NAMALWA (cell line): ENCODE measurements around the gene DENND1A.
"Not testable (repeated sequence)": the region's sequence is repeated elsewhere in the genome, so short reads cannot be mapped to it uniquely, and the experiment has no call there.

Experiments used
- DNase-seq: peaks from one replicate; pipeline ENCODE4 v3.0.0-alpha.2; 2015; ENCODE audit warnings: low spot score

The DENND1A gene

DNA sequence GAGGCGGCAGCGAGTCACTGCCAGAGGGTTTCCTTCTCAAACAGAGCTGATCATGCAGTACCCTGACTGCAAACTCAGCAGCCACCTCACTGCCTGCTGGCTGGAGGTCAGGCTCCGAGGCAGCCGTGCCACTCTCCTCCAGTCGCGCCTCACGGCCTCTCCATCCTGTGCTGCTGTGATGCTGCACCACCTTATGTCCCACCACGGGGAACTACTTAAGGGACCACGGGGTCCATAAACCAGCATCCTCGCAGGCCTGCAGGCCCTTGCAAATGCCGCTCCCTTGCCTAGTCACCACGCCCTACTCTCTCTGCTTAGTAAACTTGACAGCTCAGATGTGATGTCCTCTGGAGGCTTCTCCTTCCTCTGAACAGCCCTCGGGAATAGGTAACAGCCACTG, 474.7 kb downstream of the DENND1A start:
- DNase-seq, result no peak

GRCh38 chr9:123454361-123454760, 475.6 kb downstream of the DENND1A start:
- DNase-seq, result no peak

DNA sequence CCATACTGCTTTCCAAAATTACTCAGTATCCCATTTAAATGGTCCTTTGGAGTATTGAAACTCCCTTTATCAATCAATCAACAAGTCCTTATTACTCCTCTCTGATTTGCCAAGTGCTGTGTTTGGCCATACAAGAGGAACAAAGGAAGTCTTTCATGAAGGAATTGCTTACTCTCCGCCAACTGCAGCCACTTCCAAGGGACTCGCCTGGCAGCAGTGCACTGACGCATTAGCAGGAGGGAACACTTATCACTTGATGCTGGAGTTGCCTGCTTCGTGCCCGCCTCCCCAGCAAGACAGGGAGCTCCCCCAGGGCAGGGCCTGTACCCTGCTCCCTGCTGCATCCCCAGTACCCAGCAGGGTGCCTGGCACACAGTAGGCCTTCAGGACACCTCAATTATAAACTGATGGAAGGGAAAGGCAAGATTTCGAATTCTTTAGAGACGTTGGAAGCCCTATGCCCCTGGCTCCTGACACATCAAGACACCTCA, 476.1 kb downstream of the DENND1A start:
- no peak for DNase-seq

DNA sequence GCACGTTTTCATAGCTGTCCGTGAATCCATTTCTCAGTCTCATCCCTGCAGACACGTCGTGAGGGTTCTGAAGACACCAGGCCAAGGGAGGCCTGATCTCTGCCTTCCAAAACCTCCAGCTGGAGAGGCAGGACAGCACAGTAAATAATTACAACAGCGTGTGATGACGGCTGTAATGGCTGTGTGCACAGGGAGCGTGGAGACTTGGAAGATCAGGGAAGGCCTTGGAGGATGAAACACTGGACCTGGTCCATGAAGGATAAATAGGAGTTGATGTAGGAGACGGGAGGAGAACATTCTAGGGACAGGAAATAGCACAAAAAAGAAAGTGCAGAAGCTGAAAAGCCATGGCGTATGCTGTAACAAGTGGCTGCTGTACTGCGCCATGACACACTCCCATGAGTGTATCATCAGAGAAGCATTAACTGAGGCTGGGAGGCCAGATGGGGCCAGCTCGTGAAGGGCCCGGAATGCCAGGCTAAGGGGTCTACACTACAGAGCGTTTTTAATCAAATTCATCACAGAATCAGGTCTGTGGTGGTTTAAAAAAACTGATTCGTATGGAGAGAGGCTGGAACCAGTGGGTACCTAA, 476.8 kb downstream of the DENND1A start:
- DNase-seq, result no peak

DNA sequence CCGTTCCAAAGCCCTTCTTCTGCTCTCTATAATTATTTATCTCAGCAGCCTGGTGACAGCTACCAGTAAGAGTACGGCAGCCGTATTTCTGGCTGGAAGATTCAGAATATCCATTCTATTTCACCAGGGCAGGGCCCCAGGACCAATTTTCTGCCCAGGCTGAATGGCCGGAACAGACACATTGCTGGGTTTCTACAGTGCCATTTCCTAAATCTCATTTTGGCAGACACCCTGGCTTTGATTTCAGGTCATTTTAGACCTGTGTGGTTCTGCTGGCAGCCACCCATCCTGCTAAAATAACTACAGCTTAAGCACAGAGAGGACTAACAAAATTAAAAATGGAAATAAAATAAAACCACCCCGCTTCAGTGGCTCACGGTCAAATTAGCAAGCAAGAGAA, 478.9 kb downstream of the DENND1A start:
- DNase-seq, result no peak

GRCh38 chr9:123450098-123450770, 479.7 kb downstream of the DENND1A start:
- no peak for DNase-seq

DNA sequence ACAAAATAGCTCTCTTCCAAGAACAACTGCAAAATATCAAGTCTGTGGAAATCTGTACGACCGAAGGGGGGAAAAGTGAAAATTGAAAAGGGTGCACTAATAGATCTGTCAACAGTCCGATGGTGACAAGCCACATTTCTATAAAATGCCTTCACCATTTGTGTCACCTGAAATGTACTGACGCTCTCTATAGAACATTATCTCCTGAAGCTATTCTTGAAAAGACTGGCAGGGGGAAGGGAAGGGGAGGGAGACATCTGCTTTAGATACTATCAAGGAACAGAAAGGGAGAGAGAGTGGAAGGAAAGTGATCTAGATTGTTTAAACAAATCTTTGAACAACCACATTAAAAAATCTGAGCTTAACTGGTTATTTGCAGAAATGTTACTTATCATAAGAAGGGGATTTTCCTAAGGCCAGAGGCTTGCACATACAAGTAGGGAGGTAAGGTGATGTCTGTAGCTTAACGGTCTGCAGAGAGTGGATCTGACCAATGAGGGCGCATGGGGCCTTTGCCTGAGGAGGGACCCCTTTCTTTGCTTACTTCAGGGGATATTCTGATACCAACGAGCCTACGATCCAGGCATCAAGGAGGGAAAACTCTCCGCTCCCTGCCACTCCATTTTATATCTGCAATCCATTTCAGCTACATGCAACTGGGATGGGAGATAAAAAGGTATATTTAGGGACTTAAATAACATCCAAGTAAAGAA, 481.8 kb downstream of the DENND1A start:
- no peak for DNase-seq

- DNase-seq, result no peak
Observed at GRCh38 chr9:123445981-123446610, 483.8 kb downstream of the DENND1A start.

DNA sequence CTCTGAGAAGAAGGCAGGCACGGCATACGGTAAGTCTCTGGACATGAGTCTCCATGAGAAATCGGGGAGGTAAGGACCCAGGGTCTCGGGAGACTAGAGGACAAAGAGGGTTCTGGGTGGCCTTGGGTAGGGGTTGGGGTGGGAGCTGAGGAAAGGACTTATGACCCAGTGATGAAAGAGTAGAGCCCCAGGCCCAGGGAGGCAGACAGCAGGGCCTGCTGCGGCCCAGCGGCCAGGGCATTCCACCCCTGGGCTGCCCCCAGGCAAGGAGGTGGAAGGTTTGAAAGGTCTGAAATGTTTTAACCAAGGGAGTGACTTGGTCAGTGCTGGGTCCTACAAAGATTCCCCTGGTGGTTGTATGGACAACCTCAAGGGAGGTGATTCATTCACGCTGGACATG, 484.8 kb downstream of the DENND1A start:
- DNase-seq, result no peak

DNA sequence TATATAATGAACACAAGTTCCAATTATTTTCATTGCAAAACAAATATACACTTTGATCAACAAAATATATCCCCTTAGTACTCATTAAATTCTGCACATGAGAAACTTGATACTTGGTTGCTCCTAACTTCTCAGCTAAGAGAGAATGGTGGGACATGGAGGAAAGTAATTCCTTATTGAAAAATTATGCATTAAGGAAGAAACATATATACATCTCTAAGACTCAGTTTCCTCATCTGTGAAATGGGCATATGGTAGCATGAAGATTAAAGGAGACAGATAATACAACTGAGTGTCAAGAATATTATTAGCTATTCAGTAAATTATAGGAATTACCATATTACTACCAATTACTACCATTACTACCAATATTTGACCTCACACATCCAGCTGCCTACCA, 488.2 kb downstream of the DENND1A start:
- no peak for DNase-seq

GRCh38 chr9:123440256-123440655, 489.7 kb downstream of the DENND1A start:
- no peak for DNase-seq

DNA sequence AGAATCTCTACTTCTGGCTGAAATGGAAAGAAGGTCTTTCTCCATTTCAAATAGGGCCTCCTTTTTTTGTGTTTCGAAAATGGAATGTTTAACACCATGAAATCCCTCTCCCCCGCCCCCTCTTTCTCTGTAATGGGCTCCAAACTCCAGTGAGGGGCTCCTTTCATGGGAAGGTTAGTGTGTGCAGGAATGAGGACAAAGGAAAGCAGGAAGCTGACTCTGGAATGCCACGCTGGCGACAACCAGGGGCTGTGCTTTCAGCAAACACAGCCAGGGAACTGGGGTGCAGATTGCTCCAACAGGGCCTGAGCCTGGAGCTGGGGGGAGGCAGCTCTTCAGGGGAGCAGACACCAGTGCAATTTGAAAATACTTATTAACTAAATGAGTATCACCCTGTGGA, 491.1 kb downstream of the DENND1A start:
- no peak for DNase-seq

DNA sequence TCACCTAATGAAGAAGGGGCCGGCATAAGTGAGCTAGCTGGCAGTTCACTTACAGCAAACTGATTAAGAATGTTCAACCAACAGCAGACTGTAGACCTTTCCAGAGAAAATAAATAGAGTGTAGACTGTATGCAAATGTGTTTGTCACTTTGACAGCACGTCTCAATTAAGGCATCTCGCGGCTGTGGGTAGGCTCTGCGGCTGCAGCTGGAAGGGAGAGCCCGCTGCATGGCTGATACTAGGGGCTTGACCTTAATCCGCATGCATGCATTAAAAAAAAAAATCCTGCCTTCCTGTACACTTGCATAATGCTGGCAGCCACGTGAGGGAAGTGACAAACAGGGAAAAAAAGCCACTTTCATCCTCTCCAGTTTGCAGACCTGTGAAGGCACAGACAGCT, 491.6 kb downstream of the DENND1A start:
- no peak for DNase-seq

DNA sequence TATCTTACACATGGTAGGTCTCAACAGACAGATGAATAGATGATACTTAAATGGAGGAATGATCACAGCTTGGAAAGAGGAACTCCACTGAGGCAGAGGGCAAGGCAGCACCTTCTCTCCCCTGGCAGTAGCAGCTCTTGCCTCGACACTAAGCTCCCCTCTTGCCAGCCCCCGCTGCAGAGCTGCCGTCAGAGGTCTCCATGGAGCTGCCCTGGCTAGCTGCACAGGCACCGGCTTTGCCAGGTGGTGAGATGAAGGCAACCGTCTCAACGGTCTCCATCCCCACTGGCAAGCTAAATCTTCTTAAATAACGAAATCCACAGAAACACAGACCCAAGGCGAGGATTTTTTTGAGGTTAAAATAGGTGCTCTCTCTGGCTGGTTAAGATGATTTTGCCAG, 492.7 kb downstream of the DENND1A start:
- DNase-seq, result no peak

DNA sequence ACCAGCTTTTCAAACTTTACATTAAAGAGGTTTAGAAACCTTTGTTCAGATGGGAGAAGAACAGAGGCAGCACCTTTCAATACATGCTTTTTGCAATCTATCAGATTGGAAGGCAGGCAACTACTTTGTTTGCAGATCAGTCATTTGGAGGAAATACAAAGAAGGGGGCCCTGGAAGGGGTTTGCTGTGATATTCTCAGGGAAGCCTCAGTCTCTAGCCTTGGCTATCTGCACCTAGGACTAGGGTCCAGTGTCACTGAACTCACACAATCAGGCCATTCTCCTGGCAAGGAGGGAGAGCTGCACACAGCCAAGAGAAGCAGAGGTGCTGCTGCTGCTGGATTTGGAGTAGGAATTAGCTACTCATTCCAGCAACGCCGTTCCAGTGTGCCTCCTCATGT, 494.5 kb downstream of the DENND1A start:
- DNase-seq, result no peak

DNA sequence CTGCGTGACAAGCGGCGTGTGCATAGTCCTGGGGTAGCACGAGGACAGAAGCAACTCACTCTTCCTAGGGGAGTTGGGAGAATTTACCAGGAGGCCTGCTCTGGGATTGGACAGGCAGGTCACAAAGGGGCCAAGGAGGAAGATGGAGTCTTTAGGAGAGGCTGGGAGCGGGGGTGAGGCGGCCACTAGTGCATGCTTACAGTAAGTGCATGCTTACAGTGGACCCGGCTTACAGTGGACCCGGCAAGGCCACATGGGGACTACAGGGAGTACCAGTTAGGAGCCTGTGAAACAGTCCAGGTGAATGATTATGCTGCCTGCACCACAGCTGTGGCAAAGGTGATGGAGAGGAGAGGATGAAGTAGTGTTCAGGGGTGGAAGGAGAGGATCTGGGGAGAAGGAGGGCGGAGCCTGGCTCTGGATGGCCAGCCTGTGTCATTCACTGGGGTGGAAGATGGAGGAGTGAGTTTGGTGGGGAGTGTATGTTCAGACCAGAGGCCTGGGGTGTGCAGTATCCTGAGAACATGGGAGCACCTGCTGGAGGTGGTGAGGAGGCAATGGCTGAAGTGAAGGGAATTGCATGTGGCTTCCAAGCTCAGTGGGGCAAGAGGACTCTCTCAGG, 495.2 kb downstream of the DENND1A start:
- no peak for DNase-seq

- no peak for DNase-seq
Observed at GRCh38 chr9:123432331-123433236, 497.3 kb downstream of the DENND1A start.

DNA sequence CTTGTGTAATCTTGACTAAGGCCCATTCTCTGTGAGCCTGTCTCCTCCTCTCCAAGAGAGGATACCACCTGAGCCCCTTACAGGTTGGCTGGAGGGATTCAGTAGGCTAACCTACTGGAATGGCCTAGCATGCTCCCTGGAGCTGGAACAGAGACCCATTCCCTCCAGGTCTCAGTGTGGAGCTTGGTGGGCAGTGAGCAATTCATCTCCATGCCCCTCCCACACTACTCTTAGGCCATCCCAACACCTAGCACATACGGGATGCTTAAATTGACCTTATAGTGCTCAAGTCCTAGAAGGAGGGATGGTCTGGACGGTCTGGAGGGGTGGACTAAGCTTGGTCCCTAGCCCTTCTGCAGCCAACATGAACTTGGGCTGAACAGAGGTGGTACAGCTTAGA, 498.3 kb downstream of the DENND1A start:
- DNase-seq, result no peak

- DNase-seq, result not testable (repeated sequence)
Observed at GRCh38 chr9:123428450-123428849, 501.5 kb downstream of the DENND1A start.

- peak; percentile 50 for DNase-seq
Observed at GRCh38 chr9:123426406-123426805, 503.5 kb downstream of the DENND1A start.

DNA sequence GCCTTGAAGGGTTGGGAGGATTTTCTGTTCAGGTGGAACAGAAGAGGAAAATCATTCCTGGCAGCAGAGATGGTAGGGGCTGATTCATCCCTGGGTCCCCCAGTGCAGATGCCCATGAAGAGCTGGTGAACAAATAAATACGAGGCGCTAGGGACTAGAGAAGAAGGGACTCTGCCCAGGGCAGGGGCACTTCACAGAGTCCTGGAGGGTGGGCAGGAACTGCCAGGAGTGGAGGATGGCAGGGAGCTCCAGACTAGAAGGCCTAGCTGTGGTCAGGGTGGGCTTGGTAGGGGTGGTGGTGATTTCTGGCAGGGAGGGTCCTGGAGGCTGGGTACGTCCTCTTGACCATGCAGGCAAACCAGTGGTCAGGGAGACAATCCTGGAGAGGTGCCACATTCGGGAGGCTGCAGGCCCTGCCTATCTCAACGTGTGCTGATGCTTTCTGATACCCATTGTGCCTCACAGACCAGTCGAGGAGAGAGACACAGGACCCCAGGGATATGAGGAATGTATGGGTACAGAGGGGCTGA, 504.0 kb downstream of the DENND1A start:
- DNase-seq, result no peak
